ENCODE measurements around the gene C3. TPM values are rescaled to one million over a fixed set of nuclear protein-coding genes. Genes with fewer than 3 reads are reported as not detected.
"Not testable (repeated sequence)": the region's sequence is repeated elsewhere in the genome, so short reads cannot be mapped to it uniquely, and the experiment has no call there.

Gene C3
- total and polyA plus RNA-seq, 7 donors, result 37.7 to 120 (median 88.4) TPM

DNA sequence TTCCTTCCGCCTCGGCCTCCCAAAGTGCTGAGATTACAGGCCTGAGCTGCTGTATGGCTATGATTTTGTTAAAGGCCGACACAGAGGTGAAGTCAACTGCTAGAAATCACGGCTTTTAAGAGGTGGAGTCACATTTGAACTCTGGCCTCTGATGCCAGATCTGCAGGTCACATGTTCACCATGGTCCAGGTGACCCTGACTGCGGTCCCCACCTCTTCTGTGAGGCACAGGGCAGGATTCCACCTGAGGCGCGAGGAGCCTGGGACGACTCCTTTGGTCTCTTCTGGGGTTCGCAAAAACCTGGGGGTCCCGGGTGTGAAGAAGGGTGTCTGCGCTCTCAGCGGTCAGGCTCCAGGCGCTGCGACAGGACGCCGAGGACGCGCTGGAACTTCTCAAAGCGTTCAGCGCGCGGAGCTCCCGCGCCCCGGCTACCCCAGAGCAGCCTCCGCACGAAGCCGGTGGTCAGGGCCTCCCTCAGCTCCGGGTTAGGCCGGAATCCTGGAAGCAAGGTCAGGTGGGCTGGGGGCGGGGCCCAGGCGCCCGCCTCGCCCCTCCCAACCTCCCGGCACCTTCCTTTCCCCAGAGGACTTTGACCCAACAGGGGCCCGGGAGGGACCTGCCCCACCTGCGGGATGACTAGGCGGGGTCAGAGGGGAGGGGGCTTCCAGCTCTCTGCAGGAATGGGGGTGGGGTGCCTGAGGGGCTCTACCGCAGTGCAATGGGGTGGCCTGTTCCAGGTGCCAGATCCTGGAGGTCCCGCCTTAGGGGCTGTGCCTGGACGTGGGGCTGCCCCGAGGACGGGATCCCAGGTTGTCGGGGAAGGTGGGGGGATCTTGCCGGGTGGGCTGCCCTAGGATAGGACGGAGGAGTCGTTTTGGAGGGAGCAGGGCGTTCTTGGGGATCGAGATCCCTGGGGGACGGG lies 32.1 kb upstream of the C3 start:
- TF ChIP-seq, protein P1, sequence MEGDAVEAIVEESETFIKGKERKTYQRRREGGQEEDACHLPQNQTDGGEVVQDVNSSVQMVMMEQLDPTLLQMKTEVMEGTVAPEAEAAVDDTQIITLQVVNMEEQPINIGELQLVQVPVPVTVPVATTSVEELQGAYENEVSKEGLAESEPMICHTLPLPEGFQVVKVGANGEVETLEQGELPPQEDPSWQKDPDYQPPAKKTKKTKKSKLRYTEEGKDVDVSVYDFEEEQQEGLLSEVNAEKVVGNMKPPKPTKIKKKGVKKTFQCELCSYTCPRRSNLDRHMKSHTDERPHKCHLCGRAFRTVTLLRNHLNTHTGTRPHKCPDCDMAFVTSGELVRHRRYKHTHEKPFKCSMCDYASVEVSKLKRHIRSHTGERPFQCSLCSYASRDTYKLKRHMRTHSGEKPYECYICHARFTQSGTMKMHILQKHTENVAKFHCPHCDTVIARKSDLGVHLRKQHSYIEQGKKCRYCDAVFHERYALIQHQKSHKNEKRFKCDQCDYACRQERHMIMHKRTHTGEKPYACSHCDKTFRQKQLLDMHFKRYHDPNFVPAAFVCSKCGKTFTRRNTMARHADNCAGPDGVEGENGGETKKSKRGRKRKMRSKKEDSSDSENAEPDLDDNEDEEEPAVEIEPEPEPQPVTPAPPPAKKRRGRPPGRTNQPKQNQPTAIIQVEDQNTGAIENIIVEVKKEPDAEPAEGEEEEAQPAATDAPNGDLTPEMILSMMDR (IDR thresholded peaks at IDR 0.05), result no peak
- 59 to 66% (median 63%) methylated on average over 47 to 50 of the region's 50 CpGs for WGBS, 3 donors
- H3K4me3 ChIP-seq, result peak overlapping the region; percentile 47
- H3K36me3 ChIP-seq (ENCODE audit: insufficient read depth in 1 of 2, low read depth in 1 of 2), result peaks cover 4 to 52% of the 10 kb centered on the region in 2 donors
- intact Hi-C loops (cut with DNase I), result no loop called here
- ATAC-seq (peak; percentile 11 to 18 (median 16)), DNase-seq (no peak)
- H3K4me1 ChIP-seq, result peaks cover 12% of the 10 kb centered on the region
- H3K27ac ChIP-seq, result peak overlapping the region; percentile 62
- H3K27me3 ChIP-seq (ENCODE audit: insufficient read depth in 3 of 3, low read length in 2 of 3), result no peaks in the 10 kb centered on the region
- H3K9me3 ChIP-seq, result no peaks in the 10 kb centered on the region

DNA sequence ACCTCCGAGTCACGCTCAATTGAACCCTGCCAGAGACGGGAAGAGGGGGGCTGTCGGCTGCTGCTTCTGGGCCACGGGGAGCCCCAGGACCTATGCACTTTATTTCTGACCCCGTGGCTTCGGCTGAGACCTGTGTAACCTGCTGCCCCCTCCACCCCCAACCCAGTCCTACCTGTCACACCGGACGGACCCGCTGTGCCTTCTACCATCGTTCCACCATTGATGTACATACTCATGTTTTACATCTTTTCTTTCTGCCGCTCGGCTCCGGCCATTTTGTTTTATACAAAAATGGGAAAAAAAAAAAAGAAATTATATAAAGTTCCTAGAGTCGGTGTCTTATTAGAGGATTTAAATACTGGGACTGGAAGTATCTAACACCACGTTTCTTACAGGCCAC lies 30.7 kb upstream of the C3 start:
- Histone ChIP-seq H3K27ac (no peak overlapping the region), H3K36me3 (ENCODE audit: insufficient read depth in 1 of 2, low read depth in 1 of 2) (peaks cover 4 to 65% of the 10 kb centered on the region in 2 donors), H3K9me3 (no peaks in the 10 kb centered on the region), H3K4me3 (no peak overlapping the region), H3K4me1 (peaks cover 22% of the 10 kb centered on the region), H3K27me3 (ENCODE audit: insufficient read depth in 3 of 3, low read length in 2 of 3) (no peaks in the 10 kb centered on the region)
- DNase-seq (peak in 1 of 2 donors; percentile 31), ATAC-seq (no peak)
- TF ChIP-seq, protein P1 (IDR thresholded peaks at IDR 0.05), result no peak
- intact Hi-C loops (cut with DNase I), result no loop called here
- 86 to 88% (median 86%) methylated on average over 16 of the region's 16 CpGs for WGBS, 3 donors

DNA sequence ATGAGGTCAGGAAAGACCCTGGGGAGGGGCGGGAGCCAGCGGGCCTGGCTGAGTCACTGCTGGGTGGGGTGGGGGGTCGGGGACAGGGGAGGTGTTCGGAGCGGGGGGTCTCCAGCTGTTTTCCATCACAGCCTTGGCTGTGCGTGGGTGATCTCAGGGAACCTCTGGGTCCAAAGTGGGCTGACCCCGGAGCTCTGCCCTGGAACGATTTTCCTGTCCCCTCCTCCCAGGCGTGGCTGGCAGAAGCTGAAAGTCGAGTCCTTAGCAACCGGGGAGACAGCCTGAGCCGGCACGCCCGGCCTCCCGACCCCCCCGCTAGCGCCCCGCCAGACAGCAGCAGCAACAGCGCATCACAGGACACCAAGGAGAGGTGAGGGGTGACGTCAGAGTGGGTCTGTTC lies 29.6 kb upstream of the C3 start:
- Histone ChIP-seq H3K27ac (peak overlapping the region; percentile 9), H3K36me3 (ENCODE audit: insufficient read depth in 1 of 2, low read depth in 1 of 2) (peaks cover 4 to 76% of the 10 kb centered on the region in 2 donors), H3K27me3 (ENCODE audit: insufficient read depth in 3 of 3, low read length in 2 of 3) (no peaks in the 10 kb centered on the region), H3K9me3 (no peaks in the 10 kb centered on the region), H3K4me1 (peaks cover 30% of the 10 kb centered on the region), H3K4me3 (no peak overlapping the region)
- ATAC-seq, result no peak
- WGBS, 3 donors, result 61 to 64% (median 64%) methylated on average over 18 to 20 of the region's 20 CpGs
- TF ChIP-seq, protein P1 (IDR thresholded peaks at IDR 0.05), result no peak
- peak; percentile 67 to 84 for DNase-seq
- intact Hi-C loops (cut with DNase I), result no loop called here

DNA sequence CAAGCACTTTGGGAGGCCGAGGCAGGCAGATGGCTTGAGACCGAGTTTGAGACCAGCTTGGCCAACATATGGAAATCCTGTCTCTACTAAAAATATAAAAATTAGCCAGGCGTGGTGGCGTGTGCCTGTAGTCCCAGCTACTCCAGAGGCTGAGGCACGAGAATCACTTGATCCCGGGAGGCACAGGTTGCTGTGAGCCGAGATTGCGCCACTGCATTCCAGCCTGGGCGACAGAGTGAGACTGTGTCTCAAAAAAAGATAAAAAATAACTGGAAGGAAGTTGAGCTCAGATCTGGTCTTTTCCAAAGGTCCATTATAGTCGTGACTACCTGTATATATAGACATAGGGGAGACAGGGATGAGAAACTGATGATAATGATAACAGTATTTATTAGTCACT lies 28.1 kb upstream of the C3 start:
- not testable (repeated sequence) for H3K4me3 ChIP-seq; H3K27me3 ChIP-seq (ENCODE audit: insufficient read depth in 3 of 3, low read length in 2 of 3); ATAC-seq; H3K9me3 ChIP-seq
- DNase-seq, result peak in 1 of 2 donors; percentile 72
- peak overlapping the region; percentile 46 for H3K27ac ChIP-seq
- H3K4me1 ChIP-seq, result peaks cover 45% of the 10 kb centered on the region
- H3K36me3 ChIP-seq (ENCODE audit: insufficient read depth in 1 of 2, low read depth in 1 of 2), result peaks cover 7 to 90% of the 10 kb centered on the region in 2 donors
- WGBS, 3 donors, result 29 to 54% (median 29%) methylated on average over 10 of the region's 10 CpGs
- intact Hi-C loops (cut with DNase I), result loop anchor here in 1 of 2 donors (10.0 kb wide), 1 partner anchor 374 kb away; the partner anchor contains the start of genes ALKBH7 and PSPN

DNA sequence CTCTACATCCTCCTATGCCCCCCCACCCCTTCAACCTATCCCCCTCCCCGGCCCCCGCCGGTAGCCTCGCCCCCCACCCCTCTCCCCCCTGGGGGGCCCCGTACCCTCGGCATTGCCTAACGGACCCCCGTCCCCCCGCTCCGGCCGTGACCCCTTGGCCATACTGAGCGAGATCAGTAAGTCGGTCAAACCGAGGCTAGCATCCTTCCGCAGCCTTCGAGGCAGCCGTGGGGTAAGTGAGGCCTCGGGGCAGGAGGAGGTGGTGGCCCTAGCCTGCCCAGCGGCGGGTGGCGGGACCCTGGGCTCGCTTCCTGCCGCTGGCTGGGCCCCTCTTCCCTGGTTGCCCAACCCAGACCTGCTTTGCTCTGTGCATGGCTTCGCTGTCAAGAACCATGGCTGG lies 25.5 kb upstream of the C3 start:
- ATAC-seq, result no peak

More for the DNA sequence above, 25.5 kb upstream of the C3 start:
- H3K4me1 ChIP-seq, result peaks cover 68% of the 10 kb centered on the region
- H3K27me3 ChIP-seq (ENCODE audit: insufficient read depth in 3 of 3, low read length in 2 of 3), result no peaks in the 10 kb centered on the region
- H3K9me3 ChIP-seq, result no peaks in the 10 kb centered on the region
- 93 to 95% (median 94%) methylated on average over 23 to 24 of the region's 24 CpGs for WGBS, 3 donors
- intact Hi-C loops (cut with DNase I), result loop anchor here in 1 of 2 donors (10.0 kb wide), 1 partner anchor 371 kb away; the partner anchor contains the start of genes ALKBH7 and PSPN
- no peak for DNase-seq
- peaks cover 6 to 83% of the 10 kb centered on the region in 2 donors for H3K36me3 ChIP-seq (ENCODE audit: insufficient read depth in 1 of 2, low read depth in 1 of 2)
- peak overlapping the region; percentile 41 for H3K27ac ChIP-seq
- TF ChIP-seq, protein P1 (IDR thresholded peaks at IDR 0.05), result no peak
- no peak overlapping the region for H3K4me3 ChIP-seq
